ENCODE results near the gene FOXL2.
A peak's percentile ranks its signal among the peaks of the same experiment; 100 is the strongest.

The FOXL2 gene

GRCh38 chr3:138944929-138945708 is 1.8 kb downstream of the FOXL2 start:
- H3K4me3 ChIP-seq (ENCODE audit: low read length), result no peak overlapping the region

GRCh38 chr3:138944654-138944928 is 2.3 kb downstream of the FOXL2 start:
- DNase-seq (ENCODE audit: low read depth), result no peak
- Histone ChIP-seq H3K4me3 (ENCODE audit: low read length) (no peak overlapping the region), H3K9me3 (ENCODE audit: control insufficient read depth, low read length) (no peaks in the 10 kb centered on the region), H3K27me3 (replicated peaks; ENCODE audit: control insufficient read depth, insufficient read depth, low read length) (peaks cover 82% of the 10 kb centered on the region), H3K36me3 (ENCODE audit: control insufficient read depth, insufficient read depth, low read length, severe bottlenecking) (no peaks in the 10 kb centered on the region), H3K9ac (ENCODE audit: low read length) (no peak overlapping the region), H3K4me1 (ENCODE audit: control insufficient read depth, insufficient read depth, low read length) (no peaks in the 10 kb centered on the region)

More at GRCh38 chr3:138944929-138945708, 1.8 kb downstream of the FOXL2 start:
- Histone ChIP-seq H3K27me3 (replicated peaks; ENCODE audit: control insufficient read depth, insufficient read depth, low read length) (peaks cover 82% of the 10 kb centered on the region), H3K9me3 (ENCODE audit: control insufficient read depth, low read length) (no peaks in the 10 kb centered on the region), H3K36me3 (ENCODE audit: control insufficient read depth, insufficient read depth, low read length, severe bottlenecking) (no peaks in the 10 kb centered on the region), H3K9ac (ENCODE audit: low read length) (no peak overlapping the region), H3K4me1 (ENCODE audit: control insufficient read depth, insufficient read depth, low read length) (no peaks in the 10 kb centered on the region)
- peak; percentile 34 for DNase-seq (ENCODE audit: low read depth)

- Histone ChIP-seq H3K36me3 (ENCODE audit: control insufficient read depth, insufficient read depth, low read length, severe bottlenecking) (no peaks in the 10 kb centered on the region), H3K9me3 (ENCODE audit: control insufficient read depth, low read length) (no peaks in the 10 kb centered on the region), H3K4me1 (ENCODE audit: control insufficient read depth, insufficient read depth, low read length) (no peaks in the 10 kb centered on the region), H3K27me3 (replicated peaks; ENCODE audit: control insufficient read depth, insufficient read depth, low read length) (peaks cover 82% of the 10 kb centered on the region), H3K4me3 (ENCODE audit: low read length) (no peak overlapping the region), H3K9ac (ENCODE audit: low read length) (no peak overlapping the region)
- DNase-seq (ENCODE audit: low read depth), result peak; percentile 22
These were observed 2.9 kb downstream of the FOXL2 start for GRCh38 chr3:138943724-138944653.

- H3K9me3 ChIP-seq (ENCODE audit: control insufficient read depth, low read length), result no peaks in the 10 kb centered on the region
- no peak overlapping the region for H3K9ac ChIP-seq (ENCODE audit: low read length)
- no peaks in the 10 kb centered on the region for H3K4me1 ChIP-seq (ENCODE audit: control insufficient read depth, insufficient read depth, low read length)
- no peaks in the 10 kb centered on the region for H3K36me3 ChIP-seq (ENCODE audit: control insufficient read depth, insufficient read depth, low read length, severe bottlenecking)
- DNase-seq (ENCODE audit: low read depth), result no peak
- H3K4me3 ChIP-seq (ENCODE audit: low read length), result no peak overlapping the region
- peaks cover 82% of the 10 kb centered on the region for H3K27me3 ChIP-seq (replicated peaks; ENCODE audit: control insufficient read depth, insufficient read depth, low read length)
These were observed 3.9 kb downstream of the FOXL2 start for GRCh38 chr3:138942861-138943623.

GRCh38 chr3:138942271-138942670 is 4.7 kb downstream of the FOXL2 start:
- no peaks in the 10 kb centered on the region for H3K36me3 ChIP-seq (ENCODE audit: control insufficient read depth, insufficient read depth, low read length, severe bottlenecking)
- no peak for DNase-seq (ENCODE audit: low read depth)
- H3K4me3 ChIP-seq (ENCODE audit: low read length), result no peak overlapping the region
- H3K9me3 ChIP-seq (ENCODE audit: control insufficient read depth, low read length), result no peaks in the 10 kb centered on the region
- H3K4me1 ChIP-seq (ENCODE audit: control insufficient read depth, insufficient read depth, low read length), result peaks cover under 1% of the 10 kb centered on the region
- H3K9ac ChIP-seq (ENCODE audit: low read length), result no peak overlapping the region
- H3K27me3 ChIP-seq (replicated peaks; ENCODE audit: control insufficient read depth, insufficient read depth, low read length), result peaks cover 84% of the 10 kb centered on the region

- Histone ChIP-seq H3K4me1 (ENCODE audit: control insufficient read depth, insufficient read depth, low read length) (peaks cover 10% of the 10 kb centered on the region), H3K9me3 (ENCODE audit: control insufficient read depth, low read length) (no peaks in the 10 kb centered on the region), H3K4me3 (ENCODE audit: low read length) (no peak overlapping the region), H3K9ac (ENCODE audit: low read length) (no peak overlapping the region), H3K27me3 (replicated peaks; ENCODE audit: control insufficient read depth, insufficient read depth, low read length) (peaks cover 92% of the 10 kb centered on the region), H3K36me3 (ENCODE audit: control insufficient read depth, insufficient read depth, low read length, severe bottlenecking) (no peaks in the 10 kb centered on the region)
- DNase-seq (ENCODE audit: low read depth), result peak; percentile 27
These were observed 5.6 kb downstream of the FOXL2 start for GRCh38 chr3:138941259-138941885.

GRCh38 chr3:138940446-138940845 is 6.5 kb downstream of the FOXL2 start:
- H3K9me3 ChIP-seq (ENCODE audit: control insufficient read depth, low read length), result no peaks in the 10 kb centered on the region
- no peak overlapping the region for H3K9ac ChIP-seq (ENCODE audit: low read length)
- H3K36me3 ChIP-seq (ENCODE audit: control insufficient read depth, insufficient read depth, low read length, severe bottlenecking), result no peaks in the 10 kb centered on the region
- H3K27me3 ChIP-seq (replicated peaks; ENCODE audit: control insufficient read depth, insufficient read depth, low read length), result peaks cover 95% of the 10 kb centered on the region
- H3K4me3 ChIP-seq (ENCODE audit: low read length), result no peak overlapping the region
- DNase-seq (ENCODE audit: low read depth), result no peak
- peaks cover 16% of the 10 kb centered on the region for H3K4me1 ChIP-seq (ENCODE audit: control insufficient read depth, insufficient read depth, low read length)

GRCh38 chr3:138939561-138940241 is 7.2 kb downstream of the FOXL2 start:
- no peak overlapping the region for H3K4me3 ChIP-seq (ENCODE audit: low read length)
- no peaks in the 10 kb centered on the region for H3K9me3 ChIP-seq (ENCODE audit: control insufficient read depth, low read length)
- no peak for DNase-seq (ENCODE audit: low read depth)
- H3K36me3 ChIP-seq (ENCODE audit: control insufficient read depth, insufficient read depth, low read length, severe bottlenecking), result no peaks in the 10 kb centered on the region
- peaks cover 16% of the 10 kb centered on the region for H3K4me1 ChIP-seq (ENCODE audit: control insufficient read depth, insufficient read depth, low read length)
- no peak overlapping the region for H3K9ac ChIP-seq (ENCODE audit: low read length)
- H3K27me3 ChIP-seq (replicated peaks; ENCODE audit: control insufficient read depth, insufficient read depth, low read length), result peaks cover 92% of the 10 kb centered on the region

GRCh38 chr3:138938877-138939560 is 7.9 kb downstream of the FOXL2 start:
- Histone ChIP-seq H3K27me3 (replicated peaks; ENCODE audit: control insufficient read depth, insufficient read depth, low read length) (peaks cover 87% of the 10 kb centered on the region), H3K36me3 (ENCODE audit: control insufficient read depth, insufficient read depth, low read length, severe bottlenecking) (no peaks in the 10 kb centered on the region), H3K4me1 (ENCODE audit: control insufficient read depth, insufficient read depth, low read length) (peaks cover 16% of the 10 kb centered on the region), H3K9ac (ENCODE audit: low read length) (no peak overlapping the region), H3K4me3 (ENCODE audit: low read length) (no peak overlapping the region), H3K9me3 (ENCODE audit: control insufficient read depth, low read length) (no peaks in the 10 kb centered on the region)
- DNase-seq (ENCODE audit: low read depth), result no peak

All from adipocyte (in vitro differentiated cells).